IMR-90 (cell line): Measurements from ENCODE around the gene ERBB4. TPM values are rescaled to one million over a fixed set of nuclear protein-coding genes. Genes with fewer than 3 reads are reported as not detected.

Experiments
- ATAC-seq: fragments of 200-7000 bp; cut with Tn5 transposase; 2 replicates; pipeline ENCODE4 v1.9.1; 2020; ENCODE audit warnings: low read depth, mild to moderate bottlenecking, moderate library complexity
- BruUV-seq: library from RNA; stranded (reverse); fragments of 400-500 nt; replicated peaks from 2 replicates; lab custom pipeline; 2021; lab: Mats Ljungman, UMichigan
- CTCF ChIA-PET: fragments of 300-600 bp; formaldehyde crosslinking; extraction: SDS; loops from one replicate; lab custom pipeline; 2021; ENCODE audit warnings: antibody characterized with exemption; lab: Yijun Ruan, JAX
- POLR2A ChIA-PET: fragments of 300-600 bp; sonication (Branson Sonifier 250); formaldehyde crosslinking; loops from one replicate; lab custom pipeline; 2022; ENCODE audit warnings: antibody characterized with exemption; ENCODE audit not compliant: unreplicated experiment; lab: Charles Lee
- DNase-seq: peaks from one replicate; pipeline ENCODE4 v3.0.0; 2013
- H2AFZ ChIP-seq: replicated peaks from 2 replicates; pipeline ENCODE3; 2013; ENCODE audit warnings: low read length, mild to moderate bottlenecking; ENCODE audit not compliant: poor library complexity
- H2AK5ac ChIP-seq: 2 replicates; pipeline ENCODE4 v1.6.1; 2013; ENCODE audit warnings: low read depth, low read length, inconsistent platforms
- H2AK9ac ChIP-seq: replicated peaks from 2 replicates; pipeline ENCODE3; 2013; ENCODE audit warnings: mild to moderate bottlenecking, low read depth, low read length, moderate library complexity; ENCODE audit not compliant: poor library complexity
- H2BK120ac ChIP-seq: 2 replicates; pipeline ENCODE4 v1.6.1; 2013; ENCODE audit warnings: low read depth, low read length, inconsistent platforms
- H2BK15ac ChIP-seq: 3 replicates; pipeline ENCODE4 v1.6.1; 2013; ENCODE audit warnings: low read depth, low read length, inconsistent platforms
- H2BK20ac ChIP-seq: 2 replicates; pipeline ENCODE4 v1.6.1; 2013; ENCODE audit warnings: low read depth, mild to moderate bottlenecking, inconsistent platforms, low read length, moderate library complexity
- H2BK5ac ChIP-seq: 2 replicates; pipeline ENCODE4 v1.6.1; 2013; ENCODE audit warnings: mild to moderate bottlenecking, low read depth, low read length, inconsistent platforms; ENCODE audit not compliant: poor library complexity, severe bottlenecking
- H3K14ac ChIP-seq: replicated peaks from 2 replicates; pipeline ENCODE4 v1.6.1; 2013; ENCODE audit warnings: low read depth, low read length, inconsistent platforms
- H3K18ac ChIP-seq: 2 replicates; pipeline ENCODE4 v1.6.1; 2013; ENCODE audit warnings: low read depth, low read length, control low read depth
- H3K23ac ChIP-seq: 2 replicates; pipeline ENCODE4 v1.6.1; 2013; ENCODE audit warnings: low read depth, low read length, inconsistent platforms
- H3K27ac ChIP-seq: 2 replicates; pipeline ENCODE4 v1.5.1; 2013; ENCODE audit warnings: mild to moderate bottlenecking, control low read depth, low read length; ENCODE audit not compliant: insufficient read depth
- H3K27me3 ChIP-seq: 2 replicates; pipeline ENCODE4 v1.6.1; 2013; ENCODE audit warnings: low read length; ENCODE audit not compliant: control insufficient read depth, insufficient read depth
- H3K36me3 ChIP-seq: 2 replicates; pipeline ENCODE4 v1.6.1; 2013; ENCODE audit warnings: low read length, mixed read lengths; ENCODE audit not compliant: control insufficient read depth, insufficient read depth
- H3K4ac ChIP-seq: 2 replicates; pipeline ENCODE4 v1.6.1; 2013; ENCODE audit warnings: low read depth, low read length, inconsistent platforms
- H3K4me1 ChIP-seq: 2 replicates; pipeline ENCODE4 v1.6.1; 2013; ENCODE audit warnings: low read length, mixed read lengths; ENCODE audit not compliant: control insufficient read depth, insufficient read depth
- H3K4me2 ChIP-seq: 2 replicates; pipeline ENCODE4 v1.6.1; 2013; ENCODE audit warnings: low read depth, mild to moderate bottlenecking, control low read depth, low read length, moderate library complexity
- H3K4me3 ChIP-seq: 2 replicates; pipeline ENCODE4 v1.5.1; 2013; ENCODE audit warnings: low read depth, mild to moderate bottlenecking, control low read depth, low read length, moderate library complexity; ENCODE audit not compliant: insufficient read depth
- H3K56ac ChIP-seq: 2 replicates; pipeline ENCODE4 v1.6.1; 2013; ENCODE audit warnings: low read length, inconsistent platforms; ENCODE audit not compliant: insufficient read depth; ENCODE audit errors: extremely low read depth
- H3K79me1 ChIP-seq, 2 experiments: 2 replicates each; pipeline ENCODE4 v1.6.1; 2013; ENCODE audit warnings: low read length in 2 of 2, inconsistent platforms in 1 of 2, low read depth in 1 of 2
- H3K9ac ChIP-seq: 2 replicates; pipeline ENCODE4 v1.6.1; 2013; ENCODE audit warnings: low read depth, low read length, control low read depth
- H3K9me1 ChIP-seq: 2 replicates; pipeline ENCODE4 v1.6.1; 2013; ENCODE audit warnings: low read length, inconsistent platforms; ENCODE audit not compliant: insufficient read depth
- H3K9me3 ChIP-seq: 2 replicates; pipeline ENCODE4 v1.6.1; 2013; ENCODE audit warnings: low read length; ENCODE audit not compliant: control insufficient read depth, insufficient read depth
- H4K20me1 ChIP-seq: 2 replicates; pipeline ENCODE4 v1.6.1; 2013; ENCODE audit warnings: low read length, inconsistent platforms; ENCODE audit not compliant: insufficient read depth
- H4K5ac ChIP-seq: 2 replicates; pipeline ENCODE4 v1.6.1; 2013; ENCODE audit warnings: mild to moderate bottlenecking, low read depth, low read length, control low read depth
- H4K8ac ChIP-seq, 2 experiments: 2 replicates each; pipeline ENCODE4 v1.6.1; 2013; ENCODE audit warnings: low read depth in 2 of 2, low read length in 2 of 2, control low read depth in 1 of 2, inconsistent platforms in 1 of 2
- H4K91ac ChIP-seq: 2 replicates; pipeline ENCODE4 v1.6.1; 2013; ENCODE audit warnings: low read depth, low read length, inconsistent platforms; ENCODE audit not compliant: insufficient read depth
- BHLHE40 ChIP-seq: fragments of 150-350 bp; IDR thresholded peaks from 2 replicates; pipeline ENCODE4 v1.6.1; 2016; ENCODE audit warnings: mild to moderate bottlenecking, low read depth, low read length
- CEBPB ChIP-seq: IDR thresholded peaks from 2 replicates; pipeline ENCODE4 v1.6.1; 2012; ENCODE audit warnings: low read depth, low read length, improper control_type of control experiment
- CHD1 ChIP-seq: IDR thresholded peaks from 2 replicates; pipeline ENCODE4 v1.6.1; 2012; ENCODE audit warnings: low read depth, low read length, improper control_type of control experiment
- CTCF ChIP-seq: conservative IDR thresholded peaks from 2 replicates; pipeline ENCODE4 v1.5.1; 2012; ENCODE audit warnings: mild to moderate bottlenecking, low read depth, low read length, improper control_type of control experiment
- ELK1 ChIP-seq: fragments of 150-350 bp; IDR thresholded peaks from 2 replicates; pipeline ENCODE4 v1.6.1; 2016; ENCODE audit warnings: low read depth, mild to moderate bottlenecking, low read length, moderate library complexity, borderline replicate concordance
- FOS ChIP-seq: fragments of 150-350 bp; IDR thresholded peaks from 2 replicates; pipeline ENCODE4 v1.6.1; 2016; ENCODE audit warnings: low read depth, low read length
- MAFK ChIP-seq: IDR thresholded peaks from 2 replicates; pipeline ENCODE4 v1.6.1; 2012; ENCODE audit warnings: low read depth, low read length, improper control_type of control experiment
- MAZ ChIP-seq: IDR thresholded peaks from 2 replicates; pipeline ENCODE4 v1.6.1; 2012; ENCODE audit warnings: low read depth, mild to moderate bottlenecking, low read length, improper control_type of control experiment, moderate library complexity, borderline replicate concordance
- MXI1 ChIP-seq: IDR thresholded peaks from 2 replicates; pipeline ENCODE4 v1.6.1; 2012; ENCODE audit warnings: low read depth, mild to moderate bottlenecking, low read length, moderate library complexity, borderline replicate concordance
- NFE2L2 ChIP-seq: fragments of 150-350 bp; IDR thresholded peaks from 2 replicates; pipeline ENCODE4 v1.6.1; 2016; ENCODE audit warnings: low read depth, mild to moderate bottlenecking, low read length
- POLR2A ChIP-seq: IDR thresholded peaks from 2 replicates; pipeline ENCODE4 v1.6.1; 2012; ENCODE audit warnings: mild to moderate bottlenecking, low read depth, low read length
- RAD21 ChIP-seq: IDR thresholded peaks from 2 replicates; pipeline ENCODE4 v1.6.1; 2012; ENCODE audit warnings: low read length, improper control_type of control experiment
- RCOR1 ChIP-seq: IDR thresholded peaks from 2 replicates; pipeline ENCODE4 v1.6.1; 2012; ENCODE audit warnings: mild to moderate bottlenecking, low read length, improper control_type of control experiment; ENCODE audit not compliant: insufficient replicate concordance
- RFX5 ChIP-seq: IDR thresholded peaks from 2 replicates; pipeline ENCODE4 v1.8.0; 2012; ENCODE audit warnings: low read depth, mild to moderate bottlenecking, low read length, moderate library complexity
- SMC3 ChIP-seq: fragments of 150-350 bp; IDR thresholded peaks from 2 replicates; pipeline ENCODE4 v1.6.1; 2016; ENCODE audit warnings: low read depth, mild to moderate bottlenecking, antibody characterized with exemption, low read length, moderate library complexity
- USF2 ChIP-seq: fragments of 150-350 bp; IDR thresholded peaks from 2 replicates; pipeline ENCODE4 v1.6.1; 2017; ENCODE audit warnings: mild to moderate bottlenecking, antibody characterized with exemption, low read length, low read depth
- WGBS, 2 experiments: methylation state at CpG; one replicate each; pipeline versions ENCODE4 v1.1.5 to v1.1.7; 2013; ENCODE audit warnings: missing lambda C conversion rate in 2 of 2; ENCODE audit not compliant: insufficient read length in 1 of 2; ENCODE audit errors: extremely low coverage in 2 of 2; 5-methylcytosine and 5-hydroxymethylcytosine counted together
- dilution Hi-C: fragments of 300-500 bp; cut with HindIII; formaldehyde crosslinking; loops from one replicate; pipeline ENCODE4 v1.14.3; 2018; ENCODE audit warnings: low sequenced_read_pairs; ENCODE audit not compliant: unreplicated experiment
- in situ Hi-C: fragments of 300-500 bp; cut with MboI; formaldehyde crosslinking; loops from 3 replicates; pipeline ENCODE4 v1.14.3; 2019; ENCODE audit warnings: low sequenced_read_pairs, inconsistent platforms, mixed read lengths
- intact Hi-C: fragments of 100-400 bp; cut with micrococcal nuclease; formaldehyde crosslinking; loops from 2 replicates; pipeline ENCODE4 v1.10.0; 2022
- polyA plus RNA-seq, 3 experiments: library from polyadenylated mRNA; depleted of rRNA; stranded (reverse); fragments of >200 nt; gene quantifications; 2 replicates each; pipeline ENCODE4 v1.2.3, GENCODE V29; 2012; ENCODE audit warnings: low replicate concordance in 1 of 3
- total RNA-seq: library from RNA; depleted of rRNA; stranded (reverse); fragments of >200 nt; gene quantifications from 2 replicates; pipeline ENCODE4 v1.2.3, GENCODE V29; 2012

The ERBB4 gene
- total and polyA plus RNA-seq, 2 of the 4 experiments (the other 2 are of a cell fraction), result not detected

DNA sequence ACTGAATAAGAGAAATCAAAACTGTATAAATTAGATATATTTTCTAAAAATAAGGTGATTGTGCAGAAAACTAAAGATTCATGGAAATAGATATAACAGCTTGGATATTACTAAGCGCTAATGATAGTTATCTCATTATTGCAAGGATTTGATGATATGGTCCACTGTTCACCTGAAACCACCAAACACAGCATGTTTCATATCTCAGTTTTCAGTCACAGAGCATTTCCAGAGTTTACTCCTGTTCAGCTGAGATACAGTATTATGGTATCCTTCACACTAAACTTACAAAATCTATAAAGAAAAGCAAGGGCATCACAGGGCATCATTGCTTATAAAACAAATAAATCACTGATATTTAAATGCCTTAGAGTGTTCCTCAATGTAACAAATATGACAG is 591.6 kb downstream of the ERBB4 start:
- no peaks in the 10 kb centered on the region for H3K79me1 ChIP-seq
- dilution Hi-C loops, result no loop called here
- no peak overlapping the region for H2BK15ac ChIP-seq
- in situ Hi-C loops, result no loop called here
- H3K9ac ChIP-seq, result no peak overlapping the region
- TF ChIP-seq USF2, result no peak
- TF ChIP-seq CHD1, result no peak
- TF ChIP-seq BHLHE40, result no peak
- TF ChIP-seq SMC3, result no peak
- TF ChIP-seq MAFK, result no peak
- TF ChIP-seq RAD21, result no peak
- no peak for TF ChIP-seq ELK1
- no peak for TF ChIP-seq CEBPB
- TF ChIP-seq CTCF, result no peak
- TF ChIP-seq POLR2A, result no peak
- TF ChIP-seq RFX5, result no peak
- TF ChIP-seq MXI1, result no peak
- no peak for TF ChIP-seq FOS
- no peak for TF ChIP-seq RCOR1
- TF ChIP-seq NFE2L2, result no peak
- no peak for TF ChIP-seq MAZ
- no peaks in the 10 kb centered on the region for H4K20me1 ChIP-seq
- H3K18ac ChIP-seq, result no peak overlapping the region
- H3K4ac ChIP-seq, result no peak overlapping the region
- H3K56ac ChIP-seq, result no peak overlapping the region
- no peak overlapping the region for H3K27ac ChIP-seq
- intact Hi-C loops, result no loop called here
- no peak overlapping the region for H4K5ac ChIP-seq
- H3K14ac ChIP-seq, result no peak overlapping the region
- no CpG with 5 or more reads among the region's 1 CpG for WGBS, 2 experiments
- no peak overlapping the region for H3K23ac ChIP-seq
- H2BK5ac ChIP-seq, result no peak overlapping the region
- no peaks in the 10 kb centered on the region for H3K9me1 ChIP-seq
- ATAC-seq, result no peak
- no peak overlapping the region for H4K8ac ChIP-seq
- H3K4me2 ChIP-seq, result no peak overlapping the region
- H3K36me3 ChIP-seq, result no peaks in the 10 kb centered on the region
- H3K4me3 ChIP-seq, result no peak overlapping the region
- H2BK120ac ChIP-seq, result no peak overlapping the region
- no peak overlapping the region for H2AFZ ChIP-seq
- no peak overlapping the region for H2BK20ac ChIP-seq
- ChIA-PET POLR2A (no interaction called here), CTCF (interaction anchor here (0.5 kb wide), 1 partner anchor 1146 kb away, joined by 4 read pairs; no protein-coding TSS in a partner anchor)
- peaks cover 2% of the 10 kb centered on the region; the same call in 1 of the 2 replicates for H3K9me3 ChIP-seq
- no peaks in the 10 kb centered on the region for H3K27me3 ChIP-seq
- no peak overlapping the region for H2AK9ac ChIP-seq
- no peaks in the 10 kb centered on the region for H3K4me1 ChIP-seq
- DNase-seq, result no peak
- H4K91ac ChIP-seq, result no peak overlapping the region
- H2AK5ac ChIP-seq, result no peak overlapping the region
- no TSS peak for BruUV-seq
